ENCODE data around the gene DQX1. TPM values are rescaled to one million over a fixed set of nuclear protein-coding genes. Genes with fewer than 3 reads are reported as not detected.

Gene DQX1
- polyA plus RNA-seq, 1 donor from 2014 or later = 0.59 TPM

DNA sequence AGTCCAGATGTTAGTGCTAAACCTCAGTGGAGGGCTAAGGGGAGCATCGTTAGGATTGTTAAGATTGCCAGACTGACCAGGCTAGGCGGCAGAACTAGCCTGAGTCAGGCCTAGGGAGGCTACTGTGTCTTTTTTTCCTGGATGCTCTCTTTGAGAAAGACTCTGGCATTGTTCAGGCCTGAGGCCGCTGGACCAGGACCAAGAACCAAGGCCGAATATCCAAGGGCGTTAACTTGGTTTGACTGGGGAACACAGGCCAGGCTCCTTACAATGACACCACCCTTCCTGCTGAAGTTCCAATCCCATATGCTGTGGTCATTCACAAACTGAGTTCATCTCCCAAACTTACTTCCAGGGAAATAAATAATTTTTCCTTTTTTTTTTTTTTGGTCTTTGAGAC, 14.3 kb upstream of the DQX1 start:
- Histone ChIP-seq H3K9me3 (ENCODE audit: low read length) (no peaks in the 10 kb centered on the region), H2AFZ (ENCODE audit: low read depth, low read length) (no peak overlapping the region), H3K36me3 (ENCODE audit: insufficient read depth, low read length) (no peaks in the 10 kb centered on the region), H3K4me2 (ENCODE audit: low read length) (no peak overlapping the region), H3K9me2 (ENCODE audit: insufficient read depth, low read length) (no peaks in the 10 kb centered on the region), H3K79me2 (replicated peaks; ENCODE audit: insufficient read depth, low read length) (no peaks in the 10 kb centered on the region), H3K27me3 (ENCODE audit: insufficient read depth, low read depth, low read length) (no peaks in the 10 kb centered on the region), H4K20me1 (ENCODE audit: insufficient read depth) (no peaks in the 10 kb centered on the region), H3K4me3 (ENCODE audit: low read length) (no peak overlapping the region), H3K27ac (ENCODE audit: low read length) (no peak overlapping the region), H3F3A (ENCODE audit: insufficient read depth, low read length, poor library complexity, severe bottlenecking) (no peaks in the 10 kb centered on the region), H3K9ac (ENCODE audit: low read length) (no peak overlapping the region)
- no peak for TF ChIP-seq EP300 (conservative IDR thresholded peaks at IDR 0.05; ENCODE audit: poor library complexity, severe bottlenecking)
- TF ChIP-seq, protein P1, sequence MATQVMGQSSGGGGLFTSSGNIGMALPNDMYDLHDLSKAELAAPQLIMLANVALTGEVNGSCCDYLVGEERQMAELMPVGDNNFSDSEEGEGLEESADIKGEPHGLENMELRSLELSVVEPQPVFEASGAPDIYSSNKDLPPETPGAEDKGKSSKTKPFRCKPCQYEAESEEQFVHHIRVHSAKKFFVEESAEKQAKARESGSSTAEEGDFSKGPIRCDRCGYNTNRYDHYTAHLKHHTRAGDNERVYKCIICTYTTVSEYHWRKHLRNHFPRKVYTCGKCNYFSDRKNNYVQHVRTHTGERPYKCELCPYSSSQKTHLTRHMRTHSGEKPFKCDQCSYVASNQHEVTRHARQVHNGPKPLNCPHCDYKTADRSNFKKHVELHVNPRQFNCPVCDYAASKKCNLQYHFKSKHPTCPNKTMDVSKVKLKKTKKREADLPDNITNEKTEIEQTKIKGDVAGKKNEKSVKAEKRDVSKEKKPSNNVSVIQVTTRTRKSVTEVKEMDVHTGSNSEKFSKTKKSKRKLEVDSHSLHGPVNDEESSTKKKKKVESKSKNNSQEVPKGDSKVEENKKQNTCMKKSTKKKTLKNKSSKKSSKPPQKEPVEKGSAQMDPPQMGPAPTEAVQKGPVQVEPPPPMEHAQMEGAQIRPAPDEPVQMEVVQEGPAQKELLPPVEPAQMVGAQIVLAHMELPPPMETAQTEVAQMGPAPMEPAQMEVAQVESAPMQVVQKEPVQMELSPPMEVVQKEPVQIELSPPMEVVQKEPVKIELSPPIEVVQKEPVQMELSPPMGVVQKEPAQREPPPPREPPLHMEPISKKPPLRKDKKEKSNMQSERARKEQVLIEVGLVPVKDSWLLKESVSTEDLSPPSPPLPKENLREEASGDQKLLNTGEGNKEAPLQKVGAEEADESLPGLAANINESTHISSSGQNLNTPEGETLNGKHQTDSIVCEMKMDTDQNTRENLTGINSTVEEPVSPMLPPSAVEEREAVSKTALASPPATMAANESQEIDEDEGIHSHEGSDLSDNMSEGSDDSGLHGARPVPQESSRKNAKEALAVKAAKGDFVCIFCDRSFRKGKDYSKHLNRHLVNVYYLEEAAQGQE (IDR thresholded peaks at IDR 0.05; ENCODE audit: borderline replicate concordance) = no peak
- no peak for TF ChIP-seq RAD21 (conservative IDR thresholded peaks at IDR 0.05)
- TF ChIP-seq EZH2 (IDR thresholded peaks at IDR 0.05; ENCODE audit: borderline replicate concordance, insufficient read depth, low read length, poor library complexity, severe bottlenecking) = no peak
- no peak for TF ChIP-seq TAF1 (IDR thresholded peaks at IDR 0.05; ENCODE audit: low read depth)
- TF ChIP-seq SMC3 (conservative IDR thresholded peaks at IDR 0.05; ENCODE audit: poor library complexity) = no peak
- TF ChIP-seq, protein P2, sequence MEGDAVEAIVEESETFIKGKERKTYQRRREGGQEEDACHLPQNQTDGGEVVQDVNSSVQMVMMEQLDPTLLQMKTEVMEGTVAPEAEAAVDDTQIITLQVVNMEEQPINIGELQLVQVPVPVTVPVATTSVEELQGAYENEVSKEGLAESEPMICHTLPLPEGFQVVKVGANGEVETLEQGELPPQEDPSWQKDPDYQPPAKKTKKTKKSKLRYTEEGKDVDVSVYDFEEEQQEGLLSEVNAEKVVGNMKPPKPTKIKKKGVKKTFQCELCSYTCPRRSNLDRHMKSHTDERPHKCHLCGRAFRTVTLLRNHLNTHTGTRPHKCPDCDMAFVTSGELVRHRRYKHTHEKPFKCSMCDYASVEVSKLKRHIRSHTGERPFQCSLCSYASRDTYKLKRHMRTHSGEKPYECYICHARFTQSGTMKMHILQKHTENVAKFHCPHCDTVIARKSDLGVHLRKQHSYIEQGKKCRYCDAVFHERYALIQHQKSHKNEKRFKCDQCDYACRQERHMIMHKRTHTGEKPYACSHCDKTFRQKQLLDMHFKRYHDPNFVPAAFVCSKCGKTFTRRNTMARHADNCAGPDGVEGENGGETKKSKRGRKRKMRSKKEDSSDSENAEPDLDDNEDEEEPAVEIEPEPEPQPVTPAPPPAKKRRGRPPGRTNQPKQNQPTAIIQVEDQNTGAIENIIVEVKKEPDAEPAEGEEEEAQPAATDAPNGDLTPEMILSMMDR (IDR thresholded peaks at IDR 0.05; ENCODE audit: poor library complexity, severe bottlenecking) = no peak
- TF ChIP-seq POLR2AphosphoS5 (IDR thresholded peaks at IDR 0.05) = no peak
- TF ChIP-seq MXI1 (conservative IDR thresholded peaks at IDR 0.05; ENCODE audit: poor library complexity, severe bottlenecking) = no peak

DNA sequence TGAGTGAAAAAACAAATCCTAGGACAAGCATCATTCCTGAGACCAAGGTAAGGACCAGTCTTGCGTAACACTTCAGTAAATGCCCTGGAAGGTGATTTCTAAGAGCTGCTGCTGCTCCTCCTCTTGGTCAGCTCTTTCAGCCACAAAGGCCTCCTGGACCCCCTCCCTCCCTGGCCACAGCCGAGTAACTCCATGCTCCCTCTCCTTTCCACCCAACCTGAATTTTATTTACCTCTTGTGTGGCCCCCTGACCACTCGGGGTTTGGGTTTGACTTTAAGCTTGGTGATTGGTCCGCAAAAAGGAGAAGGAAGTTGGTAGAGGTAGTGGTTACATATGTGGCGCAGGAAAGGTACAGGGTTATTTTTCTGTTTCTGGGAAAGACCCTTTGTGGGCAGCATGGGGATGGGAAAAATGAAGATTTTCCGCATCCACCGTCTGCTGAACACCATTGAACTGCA, 12.9 kb upstream of the DQX1 start:
- Histone ChIP-seq H3K4me2 (ENCODE audit: low read length) (no peak overlapping the region), H3K27ac (ENCODE audit: low read length) (no peak overlapping the region), H3K4me3 (ENCODE audit: low read length) (no peak overlapping the region), H3F3A (ENCODE audit: insufficient read depth, low read length, poor library complexity, severe bottlenecking) (no peaks in the 10 kb centered on the region), H2AFZ (ENCODE audit: low read depth, low read length) (no peak overlapping the region), H3K36me3 (ENCODE audit: insufficient read depth, low read length) (no peaks in the 10 kb centered on the region), H4K20me1 (ENCODE audit: insufficient read depth) (no peaks in the 10 kb centered on the region), H3K9me3 (ENCODE audit: low read length) (no peaks in the 10 kb centered on the region), H3K79me2 (replicated peaks; ENCODE audit: insufficient read depth, low read length) (no peaks in the 10 kb centered on the region), H3K9me2 (ENCODE audit: insufficient read depth, low read length) (no peaks in the 10 kb centered on the region), H3K9ac (ENCODE audit: low read length) (no peak overlapping the region), H3K27me3 (ENCODE audit: insufficient read depth, low read depth, low read length) (no peaks in the 10 kb centered on the region)
- no peak for TF ChIP-seq EZH2 (IDR thresholded peaks at IDR 0.05; ENCODE audit: borderline replicate concordance, insufficient read depth, low read length, poor library complexity, severe bottlenecking)
- no peak for TF ChIP-seq RAD21 (conservative IDR thresholded peaks at IDR 0.05)
- no peak for TF ChIP-seq POLR2AphosphoS5 (IDR thresholded peaks at IDR 0.05)
- no peak for TF ChIP-seq MXI1 (conservative IDR thresholded peaks at IDR 0.05; ENCODE audit: poor library complexity, severe bottlenecking)
- no peak for TF ChIP-seq TAF1 (IDR thresholded peaks at IDR 0.05; ENCODE audit: low read depth)
- TF ChIP-seq SMC3 (conservative IDR thresholded peaks at IDR 0.05; ENCODE audit: poor library complexity) = no peak
- TF ChIP-seq, protein P1 (IDR thresholded peaks at IDR 0.05; ENCODE audit: borderline replicate concordance) = no peak
- TF ChIP-seq, protein P2 (IDR thresholded peaks at IDR 0.05; ENCODE audit: poor library complexity, severe bottlenecking) = no peak
- TF ChIP-seq EP300 (conservative IDR thresholded peaks at IDR 0.05; ENCODE audit: poor library complexity, severe bottlenecking) = no peak
